AG08396 (cell line): ENCODE data around the gene RIOK1.
A peak's percentile ranks its signal among the peaks of the same experiment; 100 is the strongest.

ENCODE experiments used
- DNase-seq: peaks from one replicate; pipeline ENCODE4 v3.0.0; 2012; ENCODE audit warnings: low spot score, mixed read lengths

RIOK1 gene

GRCh38 chr6:7409740-7410139, 20.1 kb downstream of the RIOK1 start:
- no peak for DNase-seq

- DNase-seq, result no peak
These were observed 21.2 kb downstream of the RIOK1 start for GRCh38 chr6:7410851-7411250.

- no peak for DNase-seq
These were observed 21.7 kb downstream of the RIOK1 start for GRCh38 chr6:7411328-7411727.

GRCh38 chr6:7413151-7413823, 23.7 kb downstream of the RIOK1 start:
- no peak for DNase-seq

GRCh38 chr6:7414811-7415210, 25.2 kb downstream of the RIOK1 start:
- peak; percentile 29 for DNase-seq

GRCh38 chr6:7417684-7418083, 28.1 kb downstream of the RIOK1 start:
- DNase-seq, result no peak

GRCh38 chr6:7418238-7418905, 28.8 kb downstream of the RIOK1 start:
- no peak for DNase-seq

- no peak for DNase-seq
These were observed 29.5 kb downstream of the RIOK1 start for GRCh38 chr6:7419065-7419464.

- DNase-seq, result no peak
These were observed 31.5 kb downstream of the RIOK1 start for GRCh38 chr6:7421066-7421465.

- DNase-seq, result no peak
These were observed 34.5 kb downstream of the RIOK1 start for GRCh38 chr6:7424058-7424457.

GRCh38 chr6:7424967-7425807, 35.6 kb downstream of the RIOK1 start:
- peak; percentile 50 for DNase-seq

GRCh38 chr6:7425808-7426190, 36.2 kb downstream of the RIOK1 start:
- DNase-seq, result no peak

- no peak for DNase-seq
These were observed 37.0 kb downstream of the RIOK1 start for GRCh38 chr6:7426447-7427169.

GRCh38 chr6:7431313-7431673, 41.7 kb downstream of the RIOK1 start:
- no peak for DNase-seq

- DNase-seq, result no peak
These were observed 42.2 kb downstream of the RIOK1 start for GRCh38 chr6:7431674-7432390.

GRCh38 chr6:7432391-7433120, 42.9 kb downstream of the RIOK1 start:
- no peak for DNase-seq

- DNase-seq, result no peak
These were observed 43.6 kb downstream of the RIOK1 start for GRCh38 chr6:7433121-7433617.

- DNase-seq, result no peak
These were observed 45.1 kb downstream of the RIOK1 start for GRCh38 chr6:7434672-7435071.

GRCh38 chr6:7438011-7438410, 48.4 kb downstream of the RIOK1 start:
- DNase-seq, result no peak

- no peak for DNase-seq
These were observed 49.6 kb downstream of the RIOK1 start for GRCh38 chr6:7439228-7439627.

GRCh38 chr6:7440476-7440875, 50.9 kb downstream of the RIOK1 start:
- DNase-seq, result no peak
